ENCODE measurements around the gene BRD4.

BRD4 gene

GRCh38 chr19:15237759-15238638, 94.3 kb downstream of the BRD4 start:
- Histone ChIP-seq H3K9me3 (ENCODE audit: control insufficient read depth, insufficient read depth, low read length) (no peaks in the 10 kb centered on the region), H3K4me3 (ENCODE audit: low read depth, low read length) (no peak overlapping the region), H3K4me1 (ENCODE audit: control insufficient read depth, insufficient read depth, low read length) (no peaks in the 10 kb centered on the region), H3K27ac (ENCODE audit: low read depth, low read length) (no peak overlapping the region), H3K36me3 (ENCODE audit: control insufficient read depth, insufficient read depth, low read length) (peaks cover 68% of the 10 kb centered on the region), H3K9ac (ENCODE audit: low read depth, low read length) (no peak overlapping the region), H3K27me3 (ENCODE audit: control insufficient read depth, insufficient read depth, low read length) (no peaks in the 10 kb centered on the region)

- Histone ChIP-seq H3K27me3 (ENCODE audit: control insufficient read depth, insufficient read depth, low read length) (no peaks in the 10 kb centered on the region), H3K4me1 (ENCODE audit: control insufficient read depth, insufficient read depth, low read length) (no peaks in the 10 kb centered on the region), H3K9me3 (ENCODE audit: control insufficient read depth, insufficient read depth, low read length) (no peaks in the 10 kb centered on the region), H3K36me3 (ENCODE audit: control insufficient read depth, insufficient read depth, low read length) (peaks cover 61% of the 10 kb centered on the region), H3K9ac (ENCODE audit: low read depth, low read length) (no peak overlapping the region), H3K4me3 (ENCODE audit: low read depth, low read length) (no peak overlapping the region), H3K27ac (ENCODE audit: low read depth, low read length) (no peak overlapping the region)
Measured at GRCh38 chr19:15236886-15237285, 95.5 kb downstream of the BRD4 start.

- no peak overlapping the region for H3K27ac ChIP-seq (ENCODE audit: low read depth, low read length)
- H3K4me3 ChIP-seq (ENCODE audit: low read depth, low read length) = no peak overlapping the region
- H3K4me1 ChIP-seq (ENCODE audit: control insufficient read depth, insufficient read depth, low read length) = no peaks in the 10 kb centered on the region
- no peaks in the 10 kb centered on the region for H3K9me3 ChIP-seq (ENCODE audit: control insufficient read depth, insufficient read depth, low read length)
- peaks cover 54% of the 10 kb centered on the region for H3K36me3 ChIP-seq (ENCODE audit: control insufficient read depth, insufficient read depth, low read length)
- H3K9ac ChIP-seq (ENCODE audit: low read depth, low read length) = no peak overlapping the region
- H3K27me3 ChIP-seq (ENCODE audit: control insufficient read depth, insufficient read depth, low read length) = no peaks in the 10 kb centered on the region
Measured at GRCh38 chr19:15235781-15236180, 96.6 kb downstream of the BRD4 start.

- Histone ChIP-seq H3K36me3 (ENCODE audit: control insufficient read depth, insufficient read depth, low read length) (peaks cover 46% of the 10 kb centered on the region), H3K27ac (ENCODE audit: low read depth, low read length) (no peak overlapping the region), H3K27me3 (ENCODE audit: control insufficient read depth, insufficient read depth, low read length) (no peaks in the 10 kb centered on the region), H3K4me3 (ENCODE audit: low read depth, low read length) (no peak overlapping the region), H3K9ac (ENCODE audit: low read depth, low read length) (no peak overlapping the region), H3K9me3 (ENCODE audit: control insufficient read depth, insufficient read depth, low read length) (no peaks in the 10 kb centered on the region), H3K4me1 (ENCODE audit: control insufficient read depth, insufficient read depth, low read length) (no peaks in the 10 kb centered on the region)
Measured at GRCh38 chr19:15234431-15235130, 97.8 kb downstream of the BRD4 start.

DNA sequence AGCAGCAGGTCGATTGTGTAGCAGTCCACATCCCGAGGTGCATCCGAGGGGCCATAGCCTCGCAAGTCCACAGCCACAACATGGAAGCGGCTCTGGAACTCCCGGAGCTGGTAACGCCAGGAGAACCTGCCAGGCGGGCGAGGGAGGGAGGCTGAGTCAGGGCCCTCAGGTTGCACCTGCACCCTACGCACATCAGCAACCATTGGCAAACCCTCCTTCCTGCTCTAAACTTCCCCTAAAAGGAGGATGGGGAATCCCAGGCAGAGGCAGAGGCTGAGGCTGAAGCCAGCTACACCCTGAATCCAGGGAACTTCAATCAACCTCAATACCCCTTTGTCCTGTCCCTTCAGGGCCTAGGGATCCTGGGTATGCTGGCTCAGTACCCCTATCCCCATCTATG, 101.1 kb downstream of the BRD4 start:
- no peak overlapping the region for H3K27ac ChIP-seq (ENCODE audit: low read depth, low read length)
- no peak overlapping the region for H3K9ac ChIP-seq (ENCODE audit: low read depth, low read length)
- H3K36me3 ChIP-seq (ENCODE audit: control insufficient read depth, insufficient read depth, low read length) = peaks cover 26% of the 10 kb centered on the region
- H3K27me3 ChIP-seq (ENCODE audit: control insufficient read depth, insufficient read depth, low read length) = no peaks in the 10 kb centered on the region
- H3K4me1 ChIP-seq (ENCODE audit: control insufficient read depth, insufficient read depth, low read length) = no peaks in the 10 kb centered on the region
- no peaks in the 10 kb centered on the region for H3K9me3 ChIP-seq (ENCODE audit: control insufficient read depth, insufficient read depth, low read length)
- peak overlapping the region; percentile 72 for H3K4me3 ChIP-seq (ENCODE audit: low read depth, low read length)

GRCh38 chr19:15227261-15227660, 105.1 kb downstream of the BRD4 start:
- Histone ChIP-seq H3K4me1 (ENCODE audit: control insufficient read depth, insufficient read depth, low read length) (peaks cover 5% of the 10 kb centered on the region; the same call in 1 of the 2 replicates), H3K27ac (ENCODE audit: low read depth, low read length) (no peak overlapping the region), H3K9me3 (ENCODE audit: control insufficient read depth, insufficient read depth, low read length) (no peaks in the 10 kb centered on the region), H3K36me3 (ENCODE audit: control insufficient read depth, insufficient read depth, low read length) (peaks cover 17% of the 10 kb centered on the region), H3K4me3 (ENCODE audit: low read depth, low read length) (no peak overlapping the region), H3K27me3 (ENCODE audit: control insufficient read depth, insufficient read depth, low read length) (no peaks in the 10 kb centered on the region), H3K9ac (ENCODE audit: low read depth, low read length) (no peak overlapping the region)

- Histone ChIP-seq H3K4me3 (ENCODE audit: low read depth, low read length) (no peak overlapping the region), H3K9me3 (ENCODE audit: control insufficient read depth, insufficient read depth, low read length) (no peaks in the 10 kb centered on the region), H3K36me3 (ENCODE audit: control insufficient read depth, insufficient read depth, low read length) (peaks cover 16% of the 10 kb centered on the region), H3K4me1 (ENCODE audit: control insufficient read depth, insufficient read depth, low read length) (peaks cover 6% of the 10 kb centered on the region; the same call in 1 of the 2 replicates), H3K27me3 (ENCODE audit: control insufficient read depth, insufficient read depth, low read length) (no peaks in the 10 kb centered on the region), H3K27ac (ENCODE audit: low read depth, low read length) (no peak overlapping the region), H3K9ac (ENCODE audit: low read depth, low read length) (no peak overlapping the region)
Measured at GRCh38 chr19:15225760-15226159, 106.6 kb downstream of the BRD4 start.

GRCh38 chr19:15223649-15224361, 108.5 kb downstream of the BRD4 start:
- H3K4me1 ChIP-seq (ENCODE audit: control insufficient read depth, insufficient read depth, low read length) = peaks cover 6% of the 10 kb centered on the region; the same call in 1 of the 2 replicates
- H3K27ac ChIP-seq (ENCODE audit: low read depth, low read length) = no peak overlapping the region
- H3K36me3 ChIP-seq (ENCODE audit: control insufficient read depth, insufficient read depth, low read length) = peaks cover 12% of the 10 kb centered on the region
- no peaks in the 10 kb centered on the region for H3K9me3 ChIP-seq (ENCODE audit: control insufficient read depth, insufficient read depth, low read length)
- H3K4me3 ChIP-seq (ENCODE audit: low read depth, low read length) = peak overlapping the region; percentile 81
- no peak overlapping the region for H3K9ac ChIP-seq (ENCODE audit: low read depth, low read length)
- no peaks in the 10 kb centered on the region for H3K27me3 ChIP-seq (ENCODE audit: control insufficient read depth, insufficient read depth, low read length)

- Histone ChIP-seq H3K27ac (ENCODE audit: low read depth, low read length) (peak overlapping the region; percentile 94), H3K4me3 (ENCODE audit: low read depth, low read length) (peak overlapping the region; percentile 81), H3K36me3 (ENCODE audit: control insufficient read depth, insufficient read depth, low read length) (peaks cover 12% of the 10 kb centered on the region), H3K4me1 (ENCODE audit: control insufficient read depth, insufficient read depth, low read length) (peaks cover 6% of the 10 kb centered on the region; the same call in 1 of the 2 replicates), H3K9ac (ENCODE audit: low read depth, low read length) (peak overlapping the region; percentile 60), H3K27me3 (ENCODE audit: control insufficient read depth, insufficient read depth, low read length) (no peaks in the 10 kb centered on the region), H3K9me3 (ENCODE audit: control insufficient read depth, insufficient read depth, low read length) (no peaks in the 10 kb centered on the region)
Measured at GRCh38 chr19:15222738-15223648, 109.3 kb downstream of the BRD4 start.

DNA sequence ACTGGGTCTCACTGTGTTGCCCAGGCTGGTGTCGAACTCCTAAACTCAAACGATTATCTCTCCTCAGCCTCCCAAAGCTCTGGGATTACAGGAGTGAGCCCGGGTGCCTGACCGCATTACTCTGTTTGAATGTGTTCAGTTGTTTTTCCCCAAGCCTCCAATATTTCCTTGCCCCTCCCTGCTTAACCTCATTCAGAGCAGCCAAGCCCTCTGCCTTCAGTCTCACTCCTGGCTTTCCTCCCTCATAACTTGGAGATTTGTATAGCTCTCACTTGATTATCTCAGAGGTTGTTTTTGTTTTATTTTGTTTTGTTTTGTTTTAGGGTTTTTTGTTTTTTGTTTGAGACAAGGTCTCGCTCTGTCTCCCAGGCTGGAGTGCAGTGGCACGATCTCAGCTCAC, 111.5 kb downstream of the BRD4 start:
- H3K27ac ChIP-seq (ENCODE audit: low read depth, low read length) = no peak overlapping the region
- peaks cover 6% of the 10 kb centered on the region; the same call in 1 of the 2 replicates for H3K4me1 ChIP-seq (ENCODE audit: control insufficient read depth, insufficient read depth, low read length)
- H3K36me3 ChIP-seq (ENCODE audit: control insufficient read depth, insufficient read depth, low read length) = no peaks in the 10 kb centered on the region
- no peak overlapping the region for H3K9ac ChIP-seq (ENCODE audit: low read depth, low read length)
- H3K27me3 ChIP-seq (ENCODE audit: control insufficient read depth, insufficient read depth, low read length) = no peaks in the 10 kb centered on the region
- H3K4me3 ChIP-seq (ENCODE audit: low read depth, low read length) = no peak overlapping the region
- H3K9me3 ChIP-seq (ENCODE audit: control insufficient read depth, insufficient read depth, low read length) = no peaks in the 10 kb centered on the region
